K562 (cell line): Measurements from ENCODE around the gene JSRP1. TPM values are rescaled to one million over a fixed set of nuclear protein-coding genes. Genes with fewer than 3 reads are reported as not detected.

Experiments
- ATAC-seq: fragments of 200-7000 bp; cut with Tn5 transposase; 3 replicates; pipeline ENCODE4 v1.9.1; 2020; ENCODE audit warnings: moderate library complexity
- BruUV-seq: library from RNA; stranded (reverse); fragments of 400-500 nt; replicated peaks from 2 replicates; lab custom pipeline; 2021; lab: Mats Ljungman, UMichigan
- CTCF ChIA-PET: fragments of 300-600 bp; formaldehyde crosslinking; extraction: SDS; loops from one replicate; lab custom pipeline; 2021; ENCODE audit warnings: low intra/inter-chr PET ratio; lab: Yijun Ruan, JAX
- POLR2A ChIA-PET: fragments of 300-600, 350-650 bp; sonication (Branson Sonifier 250); formaldehyde crosslinking; extraction: SDS; loops from one replicate; lab custom pipeline; 2021; ENCODE audit warnings: antibody characterized with exemption, inconsistent platforms; lab: Yijun Ruan, JAX
- DNase-seq, 4 experiments: peaks; one replicate each; pipeline versions ENCODE4 v3.0.0 to v3.0.0-alpha.2; 2011 to 2018; ENCODE audit warnings: low spot score in 3 of 4, mixed read lengths in 3 of 4; ENCODE audit errors: extremely low read depth in 1 of 4
- FAIRE-seq: peaks from 2 replicates; lab custom pipeline; 2011; peaks lifted over from hg19 to GRCh38; lab: Jason Lieb, UNC
- H2AFZ ChIP-seq: 2 replicates; pipeline ENCODE4 v1.6.0; 2011; ENCODE audit warnings: low read depth, low read length, control low read depth, inconsistent platforms
- H3K27ac ChIP-seq: fragments of 200-600 bp; 3 replicates; pipeline ENCODE4 v1.8.0; 2011; ENCODE audit warnings: low read depth, mild to moderate bottlenecking, control low read depth, inconsistent platforms, low read length, moderate library complexity, mixed read lengths; ENCODE audit errors: extremely low read depth
- H3K27me3 ChIP-seq, 2 experiments: fragments of 300-600 bp in 1 of 2; 2 replicates in 1 of 2; 3 replicates in 1 of 2; pipeline versions ENCODE4 v1.6.0 to v1.8.0; 2011; ENCODE audit warnings: inconsistent platforms in 2 of 2, low read length in 2 of 2, mild to moderate bottlenecking in 1 of 2, mixed read lengths in 1 of 2, moderate library complexity in 1 of 2; ENCODE audit not compliant: control insufficient read depth in 2 of 2, insufficient read depth in 2 of 2
- H3K36me3 ChIP-seq: fragments of 300-600 bp; 3 replicates; pipeline ENCODE4 v1.8.0; 2011; ENCODE audit warnings: mild to moderate bottlenecking, low read length, inconsistent platforms; ENCODE audit not compliant: control insufficient read depth, insufficient read depth
- H3K4me1 ChIP-seq, 2 experiments: fragments of 200-600 bp in 1 of 2; replicated peaks in 1 of 2; 2 replicates in 1 of 2; 3 replicates in 1 of 2; pipeline versions ENCODE4 v1.5.1 to v1.8.0; 2011; ENCODE audit warnings: inconsistent platforms in 2 of 2, low read length in 2 of 2, mild to moderate bottlenecking in 1 of 2, mixed read lengths in 1 of 2, moderate library complexity in 1 of 2; ENCODE audit not compliant: control insufficient read depth in 2 of 2, insufficient read depth in 2 of 2
- H3K4me2 ChIP-seq: 2 replicates; pipeline ENCODE4 v1.6.1; 2011; ENCODE audit warnings: low read length, control low read depth, inconsistent platforms, mixed read lengths; ENCODE audit not compliant: insufficient read depth
- H3K4me3 ChIP-seq: fragments of 200-600 bp; sonication (generic), shearing (Covaris generic); 2 replicates; pipeline ENCODE4 v1.5.1; 2016; ENCODE audit warnings: control low read depth, inconsistent platforms
- H3K79me2 ChIP-seq: fragments of 200-600 bp; 3 replicates; pipeline ENCODE4 v1.8.0; 2011; ENCODE audit warnings: low read length, inconsistent platforms; ENCODE audit not compliant: control insufficient read depth, insufficient read depth
- H3K9ac ChIP-seq, 2 experiments: 2 replicates each; pipeline versions ENCODE4 v1.6.0 to v1.6.1; 2011; ENCODE audit warnings: low read depth in 2 of 2, low read length in 2 of 2, control low read depth in 1 of 2, inconsistent platforms in 1 of 2, mild to moderate bottlenecking in 1 of 2, mixed read lengths in 1 of 2; ENCODE audit not compliant: insufficient read depth in 1 of 2
- H3K9me1 ChIP-seq: one replicate; pipeline ENCODE4 v1.6.0; 2011; ENCODE audit warnings: inconsistent platforms, mild to moderate bottlenecking, low read length, moderate library complexity; ENCODE audit not compliant: control insufficient read depth, insufficient read depth
- H3K9me3 ChIP-seq: replicated peaks from 2 replicates; pipeline ENCODE4 v1.5.1; 2011; ENCODE audit warnings: low read depth, low read length, inconsistent platforms; ENCODE audit not compliant: control insufficient read depth, insufficient read depth
- H4K20me1 ChIP-seq: replicated peaks from 2 replicates; pipeline ENCODE4 v1.6.1; 2011; ENCODE audit warnings: low read length, inconsistent platforms, mixed read lengths; ENCODE audit not compliant: control insufficient read depth, insufficient read depth
- FOXO4 ChIP-seq: fragments of 450-650 bp; formaldehyde crosslinking; IDR thresholded peaks from 2 replicates; pipeline ENCODE4 v1.4.0; 2020; ENCODE audit warnings: mild to moderate bottlenecking, moderate library complexity
- ZFP36 ChIP-seq: fragments of 150-350 bp; IDR thresholded peaks from 2 replicates; pipeline ENCODE4 v1.6.1; 2018; ENCODE audit warnings: low read length, low read depth; ENCODE audit not compliant: partially characterized antibody
- WGBS: fragments of 100-300 bp; shearing (Covaris generic); methylation state at CpG from one replicate; pipeline ENCODE4 v1.1.6; 2016; ENCODE audit warnings: low coverage, mixed read lengths; ENCODE audit not compliant: insufficient coverage; ENCODE audit errors: missing lambda C conversion rate; 5-methylcytosine and 5-hydroxymethylcytosine counted together
- in situ Hi-C: fragments of 300-500 bp; cut with MboI; formaldehyde crosslinking; loops from 4 replicates; pipeline ENCODE4 v1.15.0; 2018; ENCODE audit warnings: inconsistent platforms, mixed read lengths
- intact Hi-C: fragments of 100-400 bp; cut with micrococcal nuclease; formaldehyde crosslinking; loops from 2 replicates; pipeline ENCODE4 v1.14.2; 2022
- polyA plus RNA-seq, 8 experiments: library from polyadenylated mRNA; depleted of rRNA in 4 of 8; stranded (reverse) in 5 of 8; unstranded in 3 of 8; fragments of >200 nt; fragmentation: Nextera tagmentation in 2 of 8; fragmentation: Illumina TruSeq in 1 of 8; extraction: Ambion mirVana in 2 of 8; extraction: Trizol in 1 of 8; gene quantifications; 2 replicates each; pipeline versions ENCODE4 v1.2.1 to v1.2.3, GENCODE V29; 2011 to 2014; ENCODE audit warnings: inconsistent platforms in 1 of 8, missing spikeins in 1 of 8
- total RNA-seq, 7 experiments: library from RNA; depleted of rRNA in 6 of 7; stranded (reverse); fragments of >200 nt in 6 of 7; fragmentation: Illumina TruSeq in 2 of 7; extraction: Trizol in 2 of 7; gene quantifications; 2 replicates each; pipeline versions ENCODE4 v1.2.1 to v1.2.3, GENCODE V29; 2011 to 2021; ENCODE audit warnings: low replicate concordance in 1 of 7
- TF ChIP-seq, protein P1 (sequence below), 2 experiments: fragments of 450-650 bp in 1 of 2; sonication (generic) in 1 of 2; formaldehyde crosslinking in 1 of 2; IDR thresholded peaks; 2 replicates each; pipeline versions ENCODE4 v1.7.1 to v1.9.0; 2016 to 2022; ENCODE audit warnings: inconsistent platforms in 1 of 2, mild to moderate bottlenecking in 1 of 2, missing genetic modification reagents in 1 of 2

The JSRP1 gene
- total and polyA plus RNA-seq, 9 of the 15 experiments (the other 6 are each of a cell fraction or from before 2014, with no cell fraction given) = 0.08 to 1.2 (median 0.51) TPM; not detected in 4

DNA sequence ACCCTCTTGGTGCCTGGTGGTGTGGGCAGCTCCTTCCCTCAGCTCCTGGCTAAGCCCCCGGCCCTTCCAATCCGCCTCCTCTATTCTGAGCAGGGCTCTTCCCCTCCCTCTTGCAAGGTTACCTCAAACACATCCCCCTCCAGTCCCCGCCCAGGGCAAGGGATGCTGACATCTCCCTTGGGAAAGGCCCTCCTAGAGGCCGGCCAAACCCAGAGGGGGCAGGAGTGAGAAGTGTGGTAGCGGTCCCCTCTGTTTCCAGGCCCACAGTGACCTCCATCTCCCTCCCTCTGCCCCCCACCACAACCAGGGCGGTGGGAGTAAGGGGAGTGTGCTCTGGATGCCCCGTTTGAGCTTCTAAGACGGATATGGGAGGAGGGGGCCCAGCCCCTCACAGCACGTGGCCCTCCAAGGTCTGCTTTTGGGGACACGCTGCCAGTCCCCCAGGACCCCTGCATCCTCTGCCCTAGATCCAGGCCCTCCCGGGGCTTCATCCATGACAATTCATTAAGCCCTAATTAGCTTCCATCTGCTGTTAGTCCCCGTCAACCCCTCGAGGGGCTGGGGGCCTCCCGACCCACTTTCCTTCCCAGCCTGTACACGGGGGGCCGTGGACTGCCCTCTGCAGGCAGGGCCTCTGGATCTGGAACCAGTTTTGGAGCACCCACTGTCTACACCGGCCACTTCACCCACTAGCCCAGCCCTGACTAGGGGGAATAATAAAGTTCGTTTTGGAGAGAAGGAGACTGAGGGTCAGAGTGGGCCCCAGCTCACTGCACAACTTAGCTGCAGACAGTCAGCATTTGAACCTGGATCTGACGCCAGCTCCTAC lies 49.4 kb upstream of the JSRP1 start:
- FAIRE-seq (no peak), ATAC-seq (no peak), DNase-seq (no peak)
- H3K79me2 ChIP-seq = no peaks in the 10 kb centered on the region
- no peaks in the 10 kb centered on the region for H4K20me1 ChIP-seq
- intact Hi-C loops (no loop called here), in situ Hi-C loops (no loop called here)
- no peaks in the 10 kb centered on the region for H3K9me3 ChIP-seq
- no peak overlapping the region for H3K4me2 ChIP-seq
- no peak overlapping the region for H3K4me3 ChIP-seq
- peaks cover 0 to 13% of the 10 kb centered on the region in 2 experiments; a peak in 2 of 5 replicates for H3K27me3 ChIP-seq
- peaks cover 3 to 60% of the 10 kb centered on the region in 2 experiments; a peak in 3 of 5 replicates for H3K4me1 ChIP-seq
- no TSS peak for BruUV-seq
- POLR2A ChIA-PET = interaction anchor here (0.6 to 1.6 kb wide), 5 partner anchors 11 to 35 kb away, joined by 3 to 6 read pairs (median 4); no protein-coding TSS in a partner anchor
- 30% methylated on average over 18 of the region's 19 CpGs for WGBS
- TF ChIP-seq, protein P1, sequence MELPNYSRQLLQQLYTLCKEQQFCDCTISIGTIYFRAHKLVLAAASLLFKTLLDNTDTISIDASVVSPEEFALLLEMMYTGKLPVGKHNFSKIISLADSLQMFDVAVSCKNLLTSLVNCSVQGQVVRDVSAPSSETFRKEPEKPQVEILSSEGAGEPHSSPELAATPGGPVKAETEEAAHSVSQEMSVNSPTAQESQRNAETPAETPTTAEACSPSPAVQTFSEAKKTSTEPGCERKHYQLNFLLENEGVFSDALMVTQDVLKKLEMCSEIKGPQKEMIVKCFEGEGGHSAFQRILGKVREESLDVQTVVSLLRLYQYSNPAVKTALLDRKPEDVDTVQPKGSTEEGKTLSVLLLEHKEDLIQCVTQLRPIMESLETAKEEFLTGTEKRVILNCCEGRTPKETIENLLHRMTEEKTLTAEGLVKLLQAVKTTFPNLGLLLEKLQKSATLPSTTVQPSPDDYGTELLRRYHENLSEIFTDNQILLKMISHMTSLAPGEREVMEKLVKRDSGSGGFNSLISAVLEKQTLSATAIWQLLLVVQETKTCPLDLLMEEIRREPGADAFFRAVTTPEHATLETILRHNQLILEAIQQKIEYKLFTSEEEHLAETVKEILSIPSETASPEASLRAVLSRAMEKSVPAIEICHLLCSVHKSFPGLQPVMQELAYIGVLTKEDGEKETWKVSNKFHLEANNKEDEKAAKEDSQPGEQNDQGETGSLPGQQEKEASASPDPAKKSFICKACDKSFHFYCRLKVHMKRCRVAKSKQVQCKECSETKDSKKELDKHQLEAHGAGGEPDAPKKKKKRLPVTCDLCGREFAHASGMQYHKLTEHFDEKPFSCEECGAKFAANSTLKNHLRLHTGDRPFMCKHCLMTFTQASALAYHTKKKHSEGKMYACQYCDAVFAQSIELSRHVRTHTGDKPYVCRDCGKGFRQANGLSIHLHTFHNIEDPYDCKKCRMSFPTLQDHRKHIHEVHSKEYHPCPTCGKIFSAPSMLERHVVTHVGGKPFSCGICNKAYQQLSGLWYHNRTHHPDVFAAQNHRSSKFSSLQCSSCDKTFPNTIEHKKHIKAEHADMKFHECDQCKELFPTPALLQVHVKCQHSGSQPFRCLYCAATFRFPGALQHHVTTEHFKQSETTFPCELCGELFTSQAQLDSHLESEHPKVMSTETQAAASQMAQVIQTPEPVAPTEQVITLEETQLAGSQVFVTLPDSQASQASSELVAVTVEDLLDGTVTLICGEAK (IDR thresholded peaks at IDR 0.05) = peak; percentile 71
- TF ChIP-seq, protein P1 (CRISPR knock-in tag; IDR thresholded peaks at IDR 0.05) = peak; percentile 54; the same call in 1 of the 2 replicates
- TF ChIP-seq ZFP36 (peak; percentile 5), FOXO4 (CRISPR knock-in tag) (no peak)
- H3K9me1 ChIP-seq = peaks cover 3% of the 10 kb centered on the region
- no peaks in the 10 kb centered on the region for H3K36me3 ChIP-seq
- no peak overlapping the region for H2AFZ ChIP-seq
- no peak overlapping the region for H3K27ac ChIP-seq
- CTCF ChIA-PET = no interaction called here
- peak overlapping the region in 1 of 2 experiments; percentile 26; a peak in 1 of 4 replicates for H3K9ac ChIP-seq
